Retinal pigment epithelial cell (primary cell): ENCODE measurements around the gene NINL.

Experiments
- DNase-seq: peaks from one replicate; pipeline ENCODE4 v3.0.0-alpha.2; 2010; ENCODE audit warnings: low read depth
- H3K4me3 ChIP-seq: 2 replicates; pipeline ENCODE4 v1.5.1; 2011; ENCODE audit warnings: mild to moderate bottlenecking, low read length, control low read depth, moderate library complexity
- TF ChIP-seq, protein P1 (sequence below): conservative IDR thresholded peaks from 2 replicates; pipeline ENCODE4 v1.5.1; 2011; ENCODE audit warnings: low read depth, low read length, control low read depth, inconsistent platforms

The NINL gene

DNA sequence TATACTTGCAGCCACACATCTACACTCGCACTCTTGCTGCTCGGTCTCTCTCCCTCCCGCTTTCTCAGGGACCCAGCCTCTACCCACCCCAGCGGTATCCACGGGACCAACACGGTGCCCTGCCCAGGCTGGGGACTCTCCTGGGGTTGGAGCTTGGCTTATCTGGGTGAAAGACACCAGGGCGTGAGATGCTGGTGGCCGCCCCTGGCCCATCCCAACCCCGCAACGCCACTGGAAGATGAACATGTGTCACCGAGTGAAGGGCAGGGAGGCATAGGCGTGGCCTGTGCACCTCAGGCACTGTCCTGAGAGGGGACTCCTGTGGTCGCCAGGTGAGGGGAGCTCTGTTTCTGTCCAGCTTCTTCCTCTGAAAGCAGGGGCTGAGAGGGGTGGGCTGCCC lies 47.4 kb downstream of the NINL start:
- DNase-seq = no peak
- H3K4me3 ChIP-seq = no peak overlapping the region
- TF ChIP-seq, protein P1, sequence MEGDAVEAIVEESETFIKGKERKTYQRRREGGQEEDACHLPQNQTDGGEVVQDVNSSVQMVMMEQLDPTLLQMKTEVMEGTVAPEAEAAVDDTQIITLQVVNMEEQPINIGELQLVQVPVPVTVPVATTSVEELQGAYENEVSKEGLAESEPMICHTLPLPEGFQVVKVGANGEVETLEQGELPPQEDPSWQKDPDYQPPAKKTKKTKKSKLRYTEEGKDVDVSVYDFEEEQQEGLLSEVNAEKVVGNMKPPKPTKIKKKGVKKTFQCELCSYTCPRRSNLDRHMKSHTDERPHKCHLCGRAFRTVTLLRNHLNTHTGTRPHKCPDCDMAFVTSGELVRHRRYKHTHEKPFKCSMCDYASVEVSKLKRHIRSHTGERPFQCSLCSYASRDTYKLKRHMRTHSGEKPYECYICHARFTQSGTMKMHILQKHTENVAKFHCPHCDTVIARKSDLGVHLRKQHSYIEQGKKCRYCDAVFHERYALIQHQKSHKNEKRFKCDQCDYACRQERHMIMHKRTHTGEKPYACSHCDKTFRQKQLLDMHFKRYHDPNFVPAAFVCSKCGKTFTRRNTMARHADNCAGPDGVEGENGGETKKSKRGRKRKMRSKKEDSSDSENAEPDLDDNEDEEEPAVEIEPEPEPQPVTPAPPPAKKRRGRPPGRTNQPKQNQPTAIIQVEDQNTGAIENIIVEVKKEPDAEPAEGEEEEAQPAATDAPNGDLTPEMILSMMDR = no peak

DNA sequence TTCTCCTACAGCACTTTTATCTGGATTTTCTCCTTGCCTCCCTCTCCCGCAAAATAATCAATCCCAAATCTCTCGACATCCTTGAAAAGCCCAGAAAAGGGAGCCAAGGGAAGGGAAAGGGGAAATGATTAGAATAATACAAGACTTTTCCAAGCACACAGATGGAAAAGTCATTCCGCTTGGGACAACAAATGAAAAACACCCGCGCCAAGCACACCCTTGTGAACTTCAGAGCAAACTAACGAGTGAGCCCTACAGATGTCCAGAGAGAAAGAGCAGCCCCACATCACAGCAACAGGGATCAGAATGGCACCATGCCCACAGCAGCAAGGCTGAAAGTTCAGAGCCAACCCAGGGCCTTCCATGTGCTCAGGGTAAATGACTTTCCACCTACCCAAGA lies 49.6 kb downstream of the NINL start:
- no peak for DNase-seq
- H3K4me3 ChIP-seq = no peak overlapping the region
- TF ChIP-seq, protein P1 = no peak

DNA sequence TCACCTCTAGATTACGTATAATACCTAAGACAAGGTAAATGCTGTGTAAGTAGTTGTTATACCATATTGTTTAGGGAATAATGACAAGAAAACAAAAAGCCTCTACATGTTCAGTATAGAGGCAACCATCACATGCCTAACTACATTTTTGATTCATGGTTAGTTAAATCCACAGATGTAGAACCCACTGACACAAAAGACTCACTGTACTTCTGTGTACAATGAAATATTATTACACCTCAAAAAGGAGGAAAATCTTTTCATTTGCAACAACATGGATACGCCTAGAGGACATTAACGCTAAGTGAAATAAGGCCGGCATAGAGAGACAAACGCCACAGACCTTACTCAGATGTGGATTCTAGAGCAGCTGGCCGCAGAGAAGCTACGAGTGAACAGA lies 50.5 kb downstream of the NINL start:
- no peak for DNase-seq
- no peak overlapping the region for H3K4me3 ChIP-seq
- TF ChIP-seq, protein P1 = no peak

DNA sequence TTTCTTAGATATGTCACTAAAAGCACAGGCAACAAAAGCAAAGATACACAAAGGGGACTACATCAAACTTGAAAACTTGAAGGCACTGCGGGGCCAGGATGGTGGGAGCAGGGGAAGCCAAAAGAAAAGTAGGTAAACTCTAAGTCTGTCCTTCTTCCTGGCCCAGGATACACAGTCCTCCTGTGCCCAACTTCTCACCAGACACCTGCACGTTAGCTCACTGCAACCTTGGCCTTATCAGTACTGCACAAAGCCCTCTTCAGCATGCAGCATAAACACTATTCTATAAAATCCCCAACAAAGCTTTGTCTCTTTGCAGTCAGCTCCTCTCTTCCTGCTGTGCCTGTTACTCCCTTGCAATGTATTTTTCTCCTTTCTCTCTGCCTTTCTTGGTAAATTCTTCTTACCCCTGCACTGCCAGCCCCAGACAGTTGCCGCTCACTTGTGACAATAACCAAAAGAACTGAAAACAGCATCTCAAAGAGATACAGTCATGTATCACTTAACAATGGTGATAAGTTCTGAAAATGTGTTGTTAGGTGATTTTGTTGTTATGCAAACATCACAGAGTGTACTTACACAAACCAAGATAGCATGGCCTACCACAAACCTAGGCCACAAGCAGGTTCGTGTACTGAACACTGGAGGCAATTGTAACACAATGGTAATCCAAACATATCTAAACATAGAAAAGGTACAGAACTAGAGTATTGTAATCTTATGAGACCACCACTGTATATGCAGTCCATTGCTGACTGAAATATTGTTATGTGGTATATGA lies 51.2 kb downstream of the NINL start:
- TF ChIP-seq, protein P1 = no peak
- DNase-seq = no peak
- H3K4me3 ChIP-seq = no peak overlapping the region

DNA sequence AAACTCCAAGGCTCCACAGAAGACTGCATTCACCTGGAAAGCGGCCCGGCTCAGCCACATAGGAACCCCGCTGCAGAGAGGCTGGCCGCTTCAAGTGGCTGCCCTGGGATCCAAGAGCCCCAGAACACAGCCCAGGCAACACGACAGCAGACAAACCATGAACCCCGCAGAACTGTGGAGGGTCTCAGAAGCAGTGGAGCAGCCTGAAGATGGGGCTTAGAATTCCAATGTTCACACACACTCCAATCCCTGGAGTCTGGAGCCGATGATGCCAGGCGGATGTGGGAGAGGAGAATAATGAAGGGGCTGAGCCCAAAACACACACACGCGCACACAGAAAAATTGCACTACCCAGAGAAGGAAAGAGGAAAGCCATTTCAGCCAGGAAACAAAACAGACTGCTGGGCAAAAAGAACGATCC lies 52.4 kb downstream of the NINL start:
- TF ChIP-seq, protein P1 = no peak
- H3K4me3 ChIP-seq = no peak overlapping the region
- no peak for DNase-seq

DNA sequence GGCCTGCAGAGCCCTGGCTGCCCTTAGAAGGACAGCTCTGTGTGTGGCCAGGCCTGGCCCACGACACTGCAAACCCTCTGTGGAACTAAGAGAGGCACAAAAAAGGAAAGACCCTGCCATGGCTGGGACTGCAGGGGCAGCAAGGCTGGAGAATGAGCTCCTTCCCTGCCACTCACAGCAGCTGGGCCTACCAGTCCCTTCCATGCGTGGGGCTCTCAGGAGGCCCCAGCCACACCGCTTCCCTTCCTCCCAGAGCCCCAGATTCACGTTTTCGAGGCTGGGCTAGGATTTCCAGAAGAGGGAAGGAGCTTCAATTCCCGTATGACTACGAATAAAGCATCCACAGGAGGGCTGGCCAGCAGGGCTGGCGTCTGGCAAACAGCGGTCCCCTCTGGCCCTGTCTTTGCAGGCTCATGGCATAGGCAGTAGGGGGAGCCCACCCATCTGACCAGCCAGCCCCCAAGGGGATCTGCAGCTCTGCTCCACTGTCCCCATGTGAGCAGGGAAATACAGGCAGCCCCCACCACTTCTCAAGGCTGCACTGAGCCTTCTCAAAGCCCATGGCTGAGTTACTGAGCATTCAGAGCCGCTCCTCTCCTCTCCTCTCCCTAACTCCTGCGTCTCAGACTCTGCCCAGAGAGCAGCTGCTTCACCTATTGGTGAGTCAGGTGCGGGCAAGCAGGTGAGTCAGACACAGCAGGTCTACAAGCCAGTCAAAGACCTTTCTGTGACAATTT lies 53.1 kb downstream of the NINL start:
- no peak overlapping the region for H3K4me3 ChIP-seq
- TF ChIP-seq, protein P1 = peak; percentile 25

More for the DNA sequence above, 53.1 kb downstream of the NINL start:
- no peak for DNase-seq
